ENCODE measurements around the gene TFCP2L1.
A peak's percentile ranks its signal among the peaks of the same experiment; 100 is the strongest.
"Not testable (repeated sequence)": the region's sequence is repeated elsewhere in the genome, so short reads cannot be mapped to it uniquely, and the experiment has no call there.

TFCP2L1 gene

GRCh38 chr2:121233486-121234110 lies 51.4 kb downstream of the TFCP2L1 start:
- H3K9me3 Mint-ChIP-seq: no peaks in the 10 kb centered on the region
- peaks cover 39% of the 10 kb centered on the region for H3K27me3 Mint-ChIP-seq (ENCODE audit: low read depth)
- H3K36me3 Mint-ChIP-seq (ENCODE audit: low read depth): no peaks in the 10 kb centered on the region
- no peak for TF ChIP-seq CTCF (IDR thresholded peaks at IDR 0.05; ENCODE audit: unreplicated experiment in 3 of 3)
- no peaks in the 10 kb centered on the region for H3K4me1 Mint-ChIP-seq
- H3K27ac Mint-ChIP-seq: peak overlapping the region in 1 of 3 experiments; percentile 50
- H3K4me3 Mint-ChIP-seq: no peak overlapping the region

- H3K27ac Mint-ChIP-seq: peak overlapping the region in 1 of 3 experiments; percentile 73
- no peaks in the 10 kb centered on the region for H3K9me3 Mint-ChIP-seq
Observed at GRCh38 chr2:121232626-121233265, 52.3 kb downstream of the TFCP2L1 start.

GRCh38 chr2:121231385-121232000 lies 53.5 kb downstream of the TFCP2L1 start:
- peaks cover 39% of the 10 kb centered on the region for H3K27me3 Mint-ChIP-seq (ENCODE audit: low read depth)
- H3K9me3 Mint-ChIP-seq: no peaks in the 10 kb centered on the region
- peaks cover 5% of the 10 kb centered on the region for H3K36me3 Mint-ChIP-seq (ENCODE audit: low read depth)
- H3K27ac Mint-ChIP-seq: no peak overlapping the region
- TF ChIP-seq CTCF (IDR thresholded peaks at IDR 0.05; ENCODE audit: unreplicated experiment in 3 of 3): no peak
- no peak overlapping the region for H3K4me3 Mint-ChIP-seq
- H3K4me1 Mint-ChIP-seq: peaks cover 6% of the 10 kb centered on the region

More at GRCh38 chr2:121232626-121233265, 52.3 kb downstream of the TFCP2L1 start:
- H3K4me1 Mint-ChIP-seq: peaks cover 2% of the 10 kb centered on the region
- peaks cover 39% of the 10 kb centered on the region for H3K27me3 Mint-ChIP-seq (ENCODE audit: low read depth)
- no peak for TF ChIP-seq CTCF (IDR thresholded peaks at IDR 0.05; ENCODE audit: unreplicated experiment in 3 of 3)
- no peak overlapping the region for H3K4me3 Mint-ChIP-seq
- H3K36me3 Mint-ChIP-seq (ENCODE audit: low read depth): peaks cover 2% of the 10 kb centered on the region

- Mint-ChIP-seq H3K36me3 (ENCODE audit: low read depth) (peaks cover 5% of the 10 kb centered on the region), H3K9me3 (no peaks in the 10 kb centered on the region)
Observed at GRCh38 chr2:121228521-121228920, 56.5 kb downstream of the TFCP2L1 start.

GRCh38 chr2:121227381-121228144 lies 57.4 kb downstream of the TFCP2L1 start:
- H3K27me3 Mint-ChIP-seq (ENCODE audit: low read depth): peaks cover 19% of the 10 kb centered on the region
- H3K27ac Mint-ChIP-seq: peak overlapping the region; percentile 32 to 93 (median 66)
- not testable (repeated sequence) for H3K9me3 Mint-ChIP-seq; H3K4me1 Mint-ChIP-seq; H3K36me3 Mint-ChIP-seq (ENCODE audit: low read depth)
- H3K4me3 Mint-ChIP-seq: peak overlapping the region in 2 of 3 experiments; percentile 5 to 12

More at GRCh38 chr2:121228521-121228920, 56.5 kb downstream of the TFCP2L1 start:
- peak overlapping the region in 1 of 3 experiments; percentile 93 for H3K27ac Mint-ChIP-seq
- H3K4me3 Mint-ChIP-seq: no peak overlapping the region
- no peak for TF ChIP-seq CTCF (IDR thresholded peaks at IDR 0.05; ENCODE audit: unreplicated experiment in 3 of 3)
- peaks cover 6% of the 10 kb centered on the region for H3K4me1 Mint-ChIP-seq
- peaks cover 26% of the 10 kb centered on the region for H3K27me3 Mint-ChIP-seq (ENCODE audit: low read depth)

GRCh38 chr2:121225681-121226080 lies 59.3 kb downstream of the TFCP2L1 start:
- not testable (repeated sequence) for H3K36me3 Mint-ChIP-seq (ENCODE audit: low read depth); H3K9me3 Mint-ChIP-seq; H3K4me3 Mint-ChIP-seq; H3K4me1 Mint-ChIP-seq
- peaks cover 12% of the 10 kb centered on the region for H3K27me3 Mint-ChIP-seq (ENCODE audit: low read depth)
- H3K27ac Mint-ChIP-seq: peak overlapping the region in 1 of 3 experiments; percentile 30

Data from nephron (organoid).